Measurements from ENCODE around the gene BAHCC1. TPM values are rescaled to one million over a fixed set of nuclear protein-coding genes. Genes with fewer than 3 reads are reported as not detected.

Gene BAHCC1
- total RNA-seq, 1 experiment from 2014 or later, result 3.1 TPM

- no peak overlapping the region for H3T11ph ChIP-seq (ENCODE audit: low read length)
Observed at GRCh38 chr17:81444610-81445339, 49.5 kb downstream of the BAHCC1 start.

More at GRCh38 chr17:81444610-81445339, 49.5 kb downstream of the BAHCC1 start:
- no CpG with 5 or more reads among the region's 27 CpGs for WGBS (ENCODE audit: extremely low coverage, insufficient read length, low lambda C conversion rate)
- Histone ChIP-seq H4K91ac (ENCODE audit: insufficient read length, low read depth, low read length) (no peak overlapping the region), H2BK15ac (ENCODE audit: low read depth, low read length) (no peak overlapping the region; the same call in 1 of the 2 replicates), H3K27ac (ENCODE audit: insufficient read length, low read depth, low read length) (no peak overlapping the region), H3K23me2 (ENCODE audit: insufficient read length, low read depth, low read length, poor library complexity, severe bottlenecking) (no peaks in the 10 kb centered on the region), H3K79me2 (ENCODE audit: insufficient read depth, low read length) (no peaks in the 10 kb centered on the region), H2BK20ac (ENCODE audit: low read depth, low read length, poor library complexity, severe bottlenecking) (no peak overlapping the region), H4K20me1 (ENCODE audit: control insufficient read depth, insufficient read depth, insufficient read length) (no peaks in the 10 kb centered on the region), H3K4me2 (ENCODE audit: insufficient read depth, insufficient read length, low read length) (no peak overlapping the region), H3K9ac (ENCODE audit: extremely low read depth, insufficient read length, low read length) (no peak overlapping the region), H3K4me1 (ENCODE audit: insufficient read depth, low read length) (no peaks in the 10 kb centered on the region), H3K27me3 (ENCODE audit: insufficient read depth, low read length) (no peaks in the 10 kb centered on the region), H2BK12ac (ENCODE audit: insufficient read length, low read depth, low read length) (no peak overlapping the region), H3K23ac (ENCODE audit: insufficient read length, low read depth, low read length) (no peak overlapping the region), H2BK120ac (ENCODE audit: low read depth, low read length, poor library complexity, severe bottlenecking) (no peak overlapping the region), H2AK5ac (ENCODE audit: insufficient read length, low read length) (no peak overlapping the region), H2BK5ac (ENCODE audit: insufficient read length, low read length) (no peak overlapping the region), H4K5ac (ENCODE audit: insufficient read length, low read depth, low read length) (no peak overlapping the region), H2AFZ (ENCODE audit: low read length) (no peak overlapping the region), H3K79me1 (ENCODE audit: insufficient read depth, low read depth, low read length, poor library complexity, severe bottlenecking) (no peaks in the 10 kb centered on the region), H3K4ac (ENCODE audit: low read depth, low read length) (no peak overlapping the region), H3K18ac (ENCODE audit: insufficient read length, low read depth, low read length) (no peak overlapping the region), H3K9me3 (ENCODE audit: control insufficient read depth, low read depth, low read length) (no peaks in the 10 kb centered on the region), H4K8ac (replicated peaks; ENCODE audit: insufficient read length, low read depth, low read length) (no peak overlapping the region), H3K56ac (ENCODE audit: insufficient read length, low read depth, low read length) (no peak overlapping the region), H3K14ac (ENCODE audit: insufficient read depth, low read length) (no peak overlapping the region)
- Mint-ChIP-seq H3K27me3 (ENCODE audit: low read depth) (no peaks in the 10 kb centered on the region; the same call in none of the 2 replicates), H3K4me1 (peaks cover 4 to 5% of the 10 kb centered on the region in 2 experiments; a peak in 3 of 4 replicates), H3K9me3 (no peaks in the 10 kb centered on the region), H3K36me3 (ENCODE audit: insufficient read depth in 1 of 3, low read depth in 3 of 3) (no peaks in the 10 kb centered on the region), H3K27ac (no peak overlapping the region), H3K4me3 (no peak overlapping the region)
- no peak for TF ChIP-seq CTCF (conservative IDR thresholded peaks at IDR 0.05)
- DNase-seq, result no peak
